RPMI8226 (cell line): ENCODE measurements around the gene ARMC3.

Experiments used
- DNase-seq: peaks from one replicate; pipeline ENCODE4 v3.0.0-alpha.2; 2015

ARMC3 gene

DNA sequence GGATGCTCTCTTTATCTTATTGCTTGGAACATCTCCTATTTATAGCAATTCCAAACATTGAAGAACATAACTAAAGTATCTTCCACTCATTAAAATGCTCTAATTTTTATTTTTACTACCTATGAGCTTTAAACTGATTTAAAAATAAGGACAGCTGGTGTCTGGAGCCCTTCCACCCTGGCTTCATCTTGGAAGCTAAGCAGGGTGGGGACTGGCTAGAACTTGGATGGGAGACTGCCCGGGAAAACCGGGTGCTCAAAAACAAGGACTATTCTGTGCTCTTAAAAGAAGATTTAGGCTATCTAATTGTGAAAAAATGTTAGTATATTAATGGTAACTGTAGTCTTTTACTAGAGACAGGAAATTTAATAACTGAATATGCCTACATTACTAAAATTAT is 69.2 kb downstream of the ARMC3 start:
- DNase-seq, result no peak

DNA sequence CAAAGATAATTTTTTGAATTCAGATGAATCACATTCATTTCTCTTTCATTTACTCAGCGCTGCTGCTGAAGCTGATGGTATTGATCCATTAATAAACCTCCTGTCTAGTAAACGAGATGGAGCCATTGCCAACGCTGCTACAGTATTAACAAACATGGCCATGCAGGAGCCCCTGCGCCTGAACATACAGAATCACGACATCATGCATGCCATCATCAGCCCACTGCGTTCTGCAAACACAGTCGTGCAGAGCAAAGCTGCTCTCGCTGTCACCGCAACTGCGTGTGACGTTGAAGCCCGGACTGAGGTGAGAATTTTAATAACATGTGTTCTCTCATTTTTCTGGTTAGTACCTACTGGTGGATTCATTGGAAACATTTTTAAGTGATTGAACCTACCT is 70.2 kb downstream of the ARMC3 start:
- DNase-seq, result no peak

GRCh38 chr10:22999942-23000341 is 72.1 kb downstream of the ARMC3 start:
- no peak for DNase-seq

GRCh38 chr10:23001901-23002516 is 74.2 kb downstream of the ARMC3 start:
- no peak for DNase-seq

GRCh38 chr10:23005150-23005549 is 77.3 kb downstream of the ARMC3 start:
- DNase-seq, result no peak

GRCh38 chr10:23013581-23014335 is 85.9 kb downstream of the ARMC3 start:
- DNase-seq, result no peak

DNA sequence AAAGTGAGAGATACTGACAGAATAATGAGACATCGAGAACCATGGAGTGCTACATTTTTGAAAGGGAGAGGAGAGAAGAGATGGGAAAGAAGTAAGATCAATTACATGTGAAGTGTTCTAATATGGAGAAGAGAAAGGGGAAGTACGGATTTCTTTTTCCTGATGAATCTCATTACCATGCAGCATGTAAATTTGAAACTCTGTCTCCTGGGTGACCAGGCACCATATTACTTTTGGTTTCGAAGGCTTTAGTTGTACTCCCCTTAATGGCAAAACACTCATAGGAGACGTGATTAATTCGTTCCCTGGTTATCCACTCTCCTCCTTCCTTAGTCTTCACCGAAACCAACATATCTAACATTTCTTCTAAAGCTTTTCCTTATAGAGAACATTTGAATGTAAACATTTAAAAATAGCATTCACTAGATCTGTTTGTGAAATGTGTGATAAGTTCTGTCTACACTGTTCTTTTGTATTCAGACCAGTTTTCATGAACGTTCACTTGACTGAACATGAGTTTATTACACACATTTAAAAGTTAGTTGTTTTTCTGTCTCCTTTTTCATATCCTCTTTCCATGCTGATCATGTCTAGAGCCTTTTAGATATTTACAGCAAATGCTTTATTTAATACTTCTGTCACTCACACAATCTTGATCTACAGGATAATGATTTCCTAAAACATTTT is 87.3 kb downstream of the ARMC3 start:
- DNase-seq, result peak; percentile 52

GRCh38 chr10:23016636-23017035 is 88.8 kb downstream of the ARMC3 start:
- DNase-seq, result no peak

DNA sequence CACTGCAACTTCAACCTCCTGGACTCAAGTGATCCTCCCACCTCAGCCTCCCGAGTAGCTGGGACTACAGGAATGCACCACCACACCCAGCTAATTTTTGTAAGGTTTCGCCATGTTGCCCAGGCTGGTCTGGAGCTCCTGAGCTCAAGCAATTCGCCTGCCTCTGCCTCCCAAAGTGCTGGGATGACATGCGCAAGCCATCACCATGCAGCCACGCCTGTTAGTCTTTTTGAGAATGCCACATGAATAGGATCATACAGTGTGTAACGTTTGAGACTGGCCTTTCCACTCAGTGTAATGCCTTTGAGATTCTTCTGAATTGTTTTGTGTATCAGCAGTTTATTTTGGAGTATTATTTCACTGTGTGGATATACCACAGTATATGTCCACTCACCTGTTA is 91.8 kb downstream of the ARMC3 start:
- DNase-seq, result no peak

- no peak for DNase-seq
Measured at GRCh38 chr10:23021430-23021829, 93.6 kb downstream of the ARMC3 start.

DNA sequence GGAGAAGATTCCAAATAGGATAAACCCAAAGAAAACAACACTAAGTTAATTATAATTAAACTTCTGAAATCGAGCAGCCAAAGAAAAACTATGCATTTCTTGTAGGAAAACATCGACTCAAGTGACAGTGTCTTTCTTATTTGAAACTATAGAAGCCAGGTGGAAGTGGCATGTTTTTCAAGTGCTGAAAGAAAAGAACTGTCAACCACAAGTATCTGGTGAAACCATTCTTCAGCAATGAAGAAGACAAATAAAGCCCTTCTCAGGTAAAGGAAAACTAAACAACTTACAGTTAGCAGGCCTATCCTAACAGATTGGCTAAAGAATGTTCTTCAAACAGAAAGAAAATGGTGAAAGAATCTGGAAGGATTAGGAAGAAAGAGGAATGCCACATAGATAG is 96.1 kb downstream of the ARMC3 start:
- no peak for DNase-seq

- DNase-seq, result no peak
Measured at GRCh38 chr10:23031318-23031717, 103.5 kb downstream of the ARMC3 start.

GRCh38 chr10:23034790-23035189 is 106.9 kb downstream of the ARMC3 start:
- no peak for DNase-seq

DNA sequence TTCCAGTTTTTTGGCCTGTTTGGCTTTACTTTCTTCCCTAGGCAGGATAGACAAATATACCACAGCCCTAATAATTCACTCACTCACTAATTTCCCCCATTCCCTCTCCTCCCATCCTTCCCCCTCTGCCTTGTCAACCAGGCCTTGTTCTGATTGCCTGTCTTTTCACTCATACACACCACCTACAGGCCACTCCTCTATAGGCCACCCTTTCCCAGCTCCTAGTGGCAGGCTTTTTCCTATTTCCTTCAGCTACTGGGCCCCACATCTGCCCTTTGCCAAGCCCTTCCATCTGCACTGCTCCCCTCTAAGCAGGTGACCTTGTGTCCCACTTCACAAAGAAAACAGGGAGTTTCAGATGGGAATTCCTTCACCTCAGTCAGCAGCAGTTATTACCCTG is 107.7 kb downstream of the ARMC3 start:
- no peak for DNase-seq

DNA sequence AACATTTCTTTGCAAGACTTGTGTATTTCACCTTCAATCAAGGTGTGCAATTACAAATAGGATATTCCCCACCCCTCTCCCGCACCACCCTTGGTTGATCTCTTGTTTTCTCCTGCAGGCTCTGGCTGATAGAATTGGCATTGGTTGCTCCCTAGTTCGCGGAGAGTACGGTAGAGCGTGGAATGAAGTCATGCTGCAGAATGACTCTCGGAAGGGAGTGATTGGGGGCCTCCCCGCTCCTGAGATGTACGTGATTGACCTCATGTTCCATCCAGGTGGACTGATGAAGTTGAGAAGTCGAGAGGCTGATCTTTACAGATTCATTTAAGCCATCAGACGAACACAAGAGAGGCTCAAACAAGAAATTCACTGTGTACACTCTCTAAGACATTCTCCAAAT is 109.3 kb downstream of the ARMC3 start:
- DNase-seq, result no peak

GRCh38 chr10:23037561-23037960 is 109.7 kb downstream of the ARMC3 start:
- DNase-seq, result no peak

- no peak for DNase-seq
Measured at GRCh38 chr10:23038172-23038571, 110.3 kb downstream of the ARMC3 start.

- no peak for DNase-seq
Measured at GRCh38 chr10:23040002-23040401, 112.1 kb downstream of the ARMC3 start.

DNA sequence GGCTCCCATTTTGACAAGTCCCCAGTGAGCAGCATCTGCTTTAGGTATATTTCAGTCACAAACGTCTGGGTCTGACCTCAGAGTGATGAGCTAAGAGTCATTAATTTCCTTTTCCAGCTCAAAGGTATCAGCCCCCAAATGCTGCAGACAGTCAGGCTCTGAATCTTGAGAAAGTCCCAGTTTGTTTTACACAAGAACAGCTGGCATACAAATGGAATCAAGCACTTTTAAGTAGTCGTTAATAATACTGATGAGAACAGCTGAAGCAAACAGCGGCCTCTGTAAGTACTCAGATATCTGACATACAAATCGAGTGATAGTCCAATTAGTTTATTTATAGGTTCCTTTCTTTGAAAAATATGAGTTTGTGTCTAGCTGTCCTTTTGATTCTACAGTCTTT is 118.2 kb downstream of the ARMC3 start:
- DNase-seq, result no peak

- no peak for DNase-seq
Measured at GRCh38 chr10:23047201-23048050, 119.6 kb downstream of the ARMC3 start.

DNA sequence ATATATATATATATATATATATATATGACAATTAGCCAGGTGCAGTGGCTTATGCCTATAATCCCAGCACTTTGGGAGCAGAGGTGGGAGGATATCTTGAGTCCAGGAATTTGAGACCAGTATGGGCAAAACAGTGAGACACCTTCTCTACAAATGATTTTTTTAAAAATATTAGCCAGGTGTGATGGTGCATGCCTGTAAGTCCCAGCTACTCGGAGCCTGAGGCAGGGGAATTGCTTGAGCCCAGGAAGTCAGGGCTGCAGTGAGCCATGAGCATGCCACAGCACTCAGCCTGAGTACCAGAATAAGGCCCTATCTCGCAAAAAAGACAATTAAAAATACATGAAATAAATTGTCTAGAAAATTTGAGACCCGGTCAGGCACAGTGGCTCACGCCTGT is 120.3 kb downstream of the ARMC3 start:
- no peak for DNase-seq

- no peak for DNase-seq
Measured at GRCh38 chr10:23051278-23051677, 123.4 kb downstream of the ARMC3 start.

DNA sequence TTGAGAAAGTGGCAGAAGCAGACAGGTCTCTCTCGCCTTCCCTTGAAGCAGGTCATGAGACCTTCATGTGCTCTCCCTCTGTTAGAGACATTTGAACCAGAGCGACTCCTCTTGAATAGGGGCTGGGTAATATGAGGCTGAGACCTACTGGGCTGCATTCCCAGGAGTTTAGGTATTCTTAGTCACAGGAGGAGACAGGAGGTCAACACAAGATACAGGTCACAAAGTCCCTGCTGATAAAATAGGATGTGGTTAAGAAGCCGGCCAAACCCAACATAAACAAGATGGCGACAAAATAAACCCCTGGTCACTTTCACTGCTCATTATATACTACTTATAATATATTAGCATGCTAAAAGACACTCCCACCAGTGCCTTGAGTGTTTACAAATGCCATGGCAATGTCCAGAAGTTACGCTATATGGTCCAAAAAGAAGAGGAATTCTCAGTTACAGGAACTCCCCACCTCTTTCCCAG is 124.0 kb downstream of the ARMC3 start:
- DNase-seq, result no peak
